HL-60 (cell line): ENCODE results near the gene ACOXL.

ENCODE experiments used
- DNase-seq, 2 experiments: peaks; one replicate each; pipeline ENCODE4 v3.0.0-alpha.2; 2010 to 2020; ENCODE audit warnings: low read depth in 1 of 2, low spot score in 1 of 2
- H3K27ac ChIP-seq: fragments of 250-450 bp; sonication (Bioruptor Pico); replicated peaks from 2 replicates; pipeline ENCODE4 v1.5.1; 2020; ENCODE audit warnings: mild to moderate bottlenecking, moderate library complexity
- H3K27me3 ChIP-seq: fragments of 250-450 bp; sonication (Bioruptor Pico); 2 replicates; pipeline ENCODE4 v1.5.1; 2021; ENCODE audit warnings: mild to moderate bottlenecking, moderate library complexity; ENCODE audit not compliant: insufficient read depth, poor library complexity, severe bottlenecking
- H3K4me3 ChIP-seq: replicated peaks from 2 replicates; pipeline ENCODE4 v1.5.1; 2011; ENCODE audit warnings: mild to moderate bottlenecking, control low read depth, low read length; ENCODE audit not compliant: insufficient read depth
- CTCF ChIP-seq: IDR thresholded peaks from one replicate; pipeline ENCODE4 v1.5.1; 2011; ENCODE audit warnings: low read length, control low read depth, inconsistent platforms; ENCODE audit not compliant: insufficient read depth
- GABPA ChIP-seq: IDR thresholded peaks from 2 replicates; pipeline ENCODE4 v1.6.1; 2012; ENCODE audit warnings: low read depth
- POLR2AphosphoS5 ChIP-seq: IDR thresholded peaks from 2 replicates; pipeline ENCODE4 v1.6.1; 2012; ENCODE audit warnings: low read depth
- REST ChIP-seq: IDR thresholded peaks from 2 replicates; pipeline ENCODE4 v1.6.1; 2012; ENCODE audit warnings: low read depth; ENCODE audit not compliant: insufficient replicate concordance
- SPI1 ChIP-seq: IDR thresholded peaks from 2 replicates; pipeline ENCODE4 v1.6.1; 2012; ENCODE audit warnings: low read depth, mild to moderate bottlenecking, borderline replicate concordance

The ACOXL gene

GRCh38 chr2:110925479-110925878, 193.1 kb downstream of the ACOXL start:
- H3K4me3 ChIP-seq: no peak overlapping the region
- TF ChIP-seq POLR2AphosphoS5: no peak
- no peak for TF ChIP-seq CTCF
- no peak for TF ChIP-seq REST
- TF ChIP-seq GABPA: no peak
- no peak for TF ChIP-seq SPI1
- no peaks in the 10 kb centered on the region for H3K27me3 ChIP-seq
- H3K27ac ChIP-seq: no peak overlapping the region
- no peak for DNase-seq

GRCh38 chr2:110927526-110927925, 195.2 kb downstream of the ACOXL start:
- H3K4me3 ChIP-seq: no peak overlapping the region
- no peaks in the 10 kb centered on the region for H3K27me3 ChIP-seq
- no peak overlapping the region for H3K27ac ChIP-seq
- DNase-seq: no peak
- TF ChIP-seq CTCF (no peak), SPI1 (no peak), GABPA (no peak), POLR2AphosphoS5 (no peak), REST (no peak)

- no peak for TF ChIP-seq SPI1
- no peak for TF ChIP-seq GABPA
- Histone ChIP-seq H3K4me3 (no peak overlapping the region), H3K27me3 (no peaks in the 10 kb centered on the region), H3K27ac (no peak overlapping the region)
- DNase-seq: no peak
These were observed 197.2 kb downstream of the ACOXL start for GRCh38 chr2:110929528-110929927.

GRCh38 chr2:110931648-110932047, 199.3 kb downstream of the ACOXL start:
- H3K4me3 ChIP-seq: no peak overlapping the region
- no peaks in the 10 kb centered on the region for H3K27me3 ChIP-seq
- TF ChIP-seq POLR2AphosphoS5: no peak
- TF ChIP-seq REST: no peak
- no peak for TF ChIP-seq CTCF
- no peak for TF ChIP-seq SPI1
- no peak overlapping the region for H3K27ac ChIP-seq
- DNase-seq: no peak
